HepG2 (cell line): ENCODE measurements around the gene PRICKLE3. TPM values are rescaled to one million over a fixed set of nuclear protein-coding genes. Genes with fewer than 3 reads are reported as not detected.

Experiments
- CENPT ChIP-seq: sonication (generic); formaldehyde crosslinking; IDR thresholded peaks from 2 replicates; pipeline ENCODE4 v1.8.0; 2022; ENCODE audit warnings: low read depth, mild to moderate bottlenecking, moderate library complexity, missing genetic modification reagents
- EP300 ChIP-seq, 3 experiments: sonication (generic) in 1 of 3; formaldehyde crosslinking in 1 of 3; IDR thresholded peaks; 2 replicates each; pipeline versions ENCODE4 v1.5.1 to v1.6.1; 2011 to 2020; ENCODE audit warnings: low read depth in 2 of 3, low read length in 2 of 3, borderline replicate concordance in 1 of 3, improper control_type of control experiment in 1 of 3, mild to moderate bottlenecking in 1 of 3, missing genetic modification reagents in 1 of 3, moderate library complexity in 1 of 3
- FOSL2 ChIP-seq: sonication (generic); formaldehyde crosslinking; IDR thresholded peaks from 2 replicates; pipeline ENCODE4 v1.4.0; 2020; ENCODE audit warnings: missing genetic modification reagents
- GPN1 ChIP-seq: sonication (generic); formaldehyde crosslinking; IDR thresholded peaks from 2 replicates; pipeline ENCODE4 v1.5.1; 2020; ENCODE audit warnings: missing genetic modification reagents, borderline replicate concordance
- JDP2 ChIP-seq: sonication (generic); formaldehyde crosslinking; IDR thresholded peaks from 2 replicates; pipeline ENCODE4 v1.8.1; 2022; ENCODE audit warnings: missing genetic modification reagents, borderline replicate concordance
- KMT2A ChIP-seq: sonication (generic); formaldehyde crosslinking; IDR thresholded peaks from 2 replicates; pipeline ENCODE4 v1.4.0; 2020; ENCODE audit warnings: missing genetic modification reagents
- MIER3 ChIP-seq: IDR thresholded peaks from 2 replicates; pipeline ENCODE4 v1.6.1; 2016; ENCODE audit warnings: missing compliant biosample characterization, borderline replicate concordance
- PHB2 ChIP-seq: fragments of 450-650 bp; IDR thresholded peaks from 2 replicates; pipeline ENCODE4 v1.6.1; 2018; ENCODE audit not compliant: partially characterized antibody
- PTBP1 ChIP-seq: fragments of 200-400 bp; formaldehyde crosslinking; IDR thresholded peaks from 2 replicates; pipeline ENCODE4 v1.6.1; 2018; ENCODE audit warnings: low read length, low read depth; ENCODE audit not compliant: poor library complexity, severe bottlenecking
- SALL2 ChIP-seq: sonication (generic); formaldehyde crosslinking; IDR thresholded peaks from 2 replicates; pipeline ENCODE4 v1.8.1; 2023; ENCODE audit warnings: mild to moderate bottlenecking, missing genetic modification reagents, inconsistent platforms
- SUZ12 ChIP-seq: fragments of 150-350 bp; IDR thresholded peaks from 2 replicates; pipeline ENCODE4 v1.6.1; 2014; ENCODE audit warnings: low read depth, low read length
- THAP8 ChIP-seq: sonication (generic); formaldehyde crosslinking; IDR thresholded peaks from 2 replicates; pipeline ENCODE4 v1.5.1; 2020; ENCODE audit warnings: missing genetic modification reagents, mild to moderate bottlenecking, borderline replicate concordance
- ZBTB7A ChIP-seq: sonication (generic); formaldehyde crosslinking; IDR thresholded peaks from 2 replicates; pipeline ENCODE4 v1.8.0; 2022; ENCODE audit warnings: mild to moderate bottlenecking, missing genetic modification reagents
- ZNF276 ChIP-seq: sonication (generic); formaldehyde crosslinking; IDR thresholded peaks from 2 replicates; pipeline ENCODE4 v1.4.0; 2020; ENCODE audit warnings: mild to moderate bottlenecking, low read depth, missing genetic modification reagents
- ZNF335 ChIP-seq: sonication (generic); formaldehyde crosslinking; IDR thresholded peaks from 2 replicates; pipeline ENCODE4 v1.4.0; 2020; ENCODE audit warnings: missing genetic modification reagents
- ZNF431 ChIP-seq: sonication (generic); formaldehyde crosslinking; IDR thresholded peaks from 2 replicates; pipeline ENCODE4 v1.9.0; 2022; ENCODE audit warnings: missing genetic modification reagents, low read depth, mild to moderate bottlenecking, borderline replicate concordance
- ZNF784 ChIP-seq: sonication (generic); formaldehyde crosslinking; IDR thresholded peaks from 2 replicates; pipeline ENCODE4 v1.5.1; 2020; ENCODE audit warnings: missing genetic modification reagents, mild to moderate bottlenecking, borderline replicate concordance
- polyA plus RNA-seq, 8 experiments: library from polyadenylated mRNA; depleted of rRNA in 3 of 8; stranded (reverse) in 7 of 8; unstranded in 1 of 8; fragments of >200 nt; fragmentation: Illumina TruSeq in 4 of 8; extraction: Trizol in 4 of 8; gene quantifications; 2 replicates each; pipeline versions ENCODE4 v1.2.1 to v1.2.3, GENCODE V29; 2011 to 2016; ENCODE audit warnings: low read depth in 4 of 8, missing spikeins in 1 of 8, mixed read lengths in 1 of 8; ENCODE audit not compliant: insufficient read depth in 1 of 8
- total RNA-seq, 5 experiments: library from RNA; depleted of rRNA; stranded (reverse); fragments of >200 nt; fragmentation: Illumina TruSeq; extraction: Trizol; gene quantifications; 2 replicates each; pipeline ENCODE4 v1.2.3, GENCODE V29; 2016; ENCODE audit warnings: low read depth in 1 of 5
- TF ChIP-seq, protein P1 (sequence below): sonication (generic); formaldehyde crosslinking; IDR thresholded peaks from 2 replicates; pipeline ENCODE4 v1.4.0; 2020; ENCODE audit warnings: missing genetic modification reagents
- TF ChIP-seq, protein P2 (sequence below): sonication (generic); formaldehyde crosslinking; IDR thresholded peaks from 2 replicates; pipeline ENCODE4 v1.4.0; 2020; ENCODE audit warnings: missing genetic modification reagents, mild to moderate bottlenecking, borderline replicate concordance

PRICKLE3 gene
- total and polyA plus RNA-seq, 2 of the 13 experiments (the other 11 are each of a cell fraction or from before 2014, with no cell fraction given), result 2.6 TPM

GRCh38 chrX:49186125-49187027 lies at the start of gene PRICKLE3 (continued):
- TF ChIP-seq EP300 (IDR thresholded peaks at IDR 0.05; ENCODE audit: low read depth in 2 of 2, low read length in 2 of 2) (no peak), EP300 (CRISPR knock-in tag; IDR thresholded peaks at IDR 0.05; ENCODE audit: borderline replicate concordance) (no peak), SALL2 (no peak), JDP2 (CRISPR knock-in tag) (no peak), ZBTB7A (CRISPR knock-in tag) (no peak), FOSL2 (CRISPR knock-in tag) (peak; percentile 7; the same call in 1 of the 2 replicates), ZNF335 (CRISPR knock-in tag) (no peak), PTBP1 (no peak), MIER3 (CRISPR knock-in tag) (no peak), ZNF276 (CRISPR knock-in tag) (no peak), KMT2A (no peak), PHB2 (no peak), SUZ12 (no peak), ZNF784 (no peak), CENPT (CRISPR knock-in tag) (no peak), GPN1 (no peak), ZNF431 (no peak), THAP8 (CRISPR knock-in tag) (no peak)
- TF ChIP-seq, protein P1, sequence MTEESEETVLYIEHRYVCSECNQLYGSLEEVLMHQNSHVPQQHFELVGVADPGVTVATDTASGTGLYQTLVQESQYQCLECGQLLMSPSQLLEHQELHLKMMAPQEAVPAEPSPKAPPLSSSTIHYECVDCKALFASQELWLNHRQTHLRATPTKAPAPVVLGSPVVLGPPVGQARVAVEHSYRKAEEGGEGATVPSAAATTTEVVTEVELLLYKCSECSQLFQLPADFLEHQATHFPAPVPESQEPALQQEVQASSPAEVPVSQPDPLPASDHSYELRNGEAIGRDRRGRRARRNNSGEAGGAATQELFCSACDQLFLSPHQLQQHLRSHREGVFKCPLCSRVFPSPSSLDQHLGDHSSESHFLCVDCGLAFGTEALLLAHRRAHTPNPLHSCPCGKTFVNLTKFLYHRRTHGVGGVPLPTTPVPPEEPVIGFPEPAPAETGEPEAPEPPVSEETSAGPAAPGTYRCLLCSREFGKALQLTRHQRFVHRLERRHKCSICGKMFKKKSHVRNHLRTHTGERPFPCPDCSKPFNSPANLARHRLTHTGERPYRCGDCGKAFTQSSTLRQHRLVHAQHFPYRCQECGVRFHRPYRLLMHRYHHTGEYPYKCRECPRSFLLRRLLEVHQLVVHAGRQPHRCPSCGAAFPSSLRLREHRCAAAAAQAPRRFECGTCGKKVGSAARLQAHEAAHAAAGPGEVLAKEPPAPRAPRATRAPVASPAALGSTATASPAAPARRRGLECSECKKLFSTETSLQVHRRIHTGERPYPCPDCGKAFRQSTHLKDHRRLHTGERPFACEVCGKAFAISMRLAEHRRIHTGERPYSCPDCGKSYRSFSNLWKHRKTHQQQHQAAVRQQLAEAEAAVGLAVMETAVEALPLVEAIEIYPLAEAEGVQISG (CRISPR knock-in tag), result 0 out of 2 replicates have a peak, but pooled peaks have one; percentile 24
- TF ChIP-seq, protein P2, sequence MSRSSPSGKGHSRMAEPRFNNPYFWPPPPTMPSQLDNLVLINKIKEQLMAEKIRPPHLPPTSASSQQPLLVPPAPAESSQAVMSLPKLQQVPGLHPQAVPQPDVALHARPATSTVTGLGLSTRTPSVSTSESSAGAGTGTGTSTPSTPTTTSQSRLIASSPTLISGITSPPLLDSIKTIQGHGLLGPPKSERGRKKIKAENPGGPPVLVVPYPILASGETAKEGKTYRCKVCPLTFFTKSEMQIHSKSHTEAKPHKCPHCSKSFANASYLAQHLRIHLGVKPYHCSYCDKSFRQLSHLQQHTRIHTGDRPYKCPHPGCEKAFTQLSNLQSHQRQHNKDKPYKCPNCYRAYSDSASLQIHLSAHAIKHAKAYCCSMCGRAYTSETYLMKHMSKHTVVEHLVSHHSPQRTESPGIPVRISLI, result no peak
